Stimulated activated CD8-positive, alpha-beta memory T cell treated with anti-CD3 and anti-CD28 coated beads, Interleukin-4, amount 100 ng/mL, for 1 hour (primary cell): ENCODE data around the gene ARL6IP1.

Experiments used
- DNase-seq, 2 donors: peaks; one replicate each; pipeline ENCODE4 v3.0.0-alpha.2; 2020; ENCODE audit warnings: low read depth in 2 of 2, low spot score in 1 of 2

Gene ARL6IP1

DNA sequence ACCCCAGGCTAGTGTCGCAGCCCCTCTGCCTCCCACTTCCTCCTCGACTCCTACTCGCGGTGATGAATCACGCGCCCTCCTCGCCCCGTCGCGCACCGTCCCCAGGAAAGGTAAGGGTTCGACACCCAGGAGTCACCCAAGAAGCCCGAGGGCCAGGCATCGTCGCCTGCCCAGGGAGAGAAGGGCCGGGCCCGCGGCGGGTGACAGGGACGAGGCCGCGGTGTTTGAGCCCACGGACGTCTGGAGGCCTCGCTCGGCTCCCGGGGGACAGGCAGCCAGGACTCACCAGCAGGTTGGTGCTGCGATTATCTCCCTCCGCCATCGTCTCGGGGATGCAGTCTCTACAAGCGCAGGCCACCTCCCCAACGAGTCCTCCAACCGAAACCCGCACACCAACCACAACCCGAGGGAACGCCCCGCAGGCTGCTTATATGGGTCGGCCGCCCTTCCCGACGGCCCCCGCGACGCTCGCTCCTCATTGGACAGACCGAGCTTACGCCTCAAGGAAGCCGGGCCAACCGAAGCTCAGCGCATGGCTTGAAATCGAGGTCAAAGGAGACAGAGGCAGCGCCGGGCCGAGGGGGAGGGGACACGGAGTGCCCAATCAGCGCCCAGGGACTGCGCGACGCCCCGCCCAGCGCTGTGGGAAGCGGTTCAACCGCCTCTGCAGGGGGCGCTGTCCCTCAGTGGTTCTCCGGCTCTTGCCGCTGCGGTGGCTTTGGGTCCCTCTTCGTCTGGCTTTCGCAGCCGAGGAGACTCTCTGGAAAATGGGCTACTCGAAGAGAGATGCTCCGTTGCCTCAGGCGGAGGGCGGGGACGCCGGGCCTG lies at the start of gene ARL6IP1:
ARL6IP1 (minus strand) TSS at position 405 of the 828 bp plus-strand sequence; CDS start at position 322, 83 bp downstream.
- DNase-seq = peak; percentile 95 to 97

DNA sequence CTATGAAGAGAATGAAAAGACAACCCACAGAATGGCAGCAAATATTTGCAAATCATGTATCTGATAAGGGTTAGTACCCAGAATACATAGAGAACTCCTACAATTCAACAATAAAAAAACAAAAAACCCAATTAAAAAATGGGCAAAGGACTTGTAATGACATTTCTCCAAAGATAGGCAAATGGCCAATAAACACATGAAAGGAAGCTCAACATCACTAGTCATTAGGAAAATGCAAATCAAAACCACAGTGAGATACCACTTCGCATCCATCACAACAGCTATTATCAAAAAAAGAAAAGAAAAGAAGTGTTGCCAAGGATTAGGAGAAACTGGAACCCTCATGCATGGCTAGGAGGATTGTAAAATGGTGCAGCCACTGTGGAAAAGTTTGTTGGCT lies 45.1 kb upstream of the ARL6IP1 start:
- DNase-seq = no peak

DNA sequence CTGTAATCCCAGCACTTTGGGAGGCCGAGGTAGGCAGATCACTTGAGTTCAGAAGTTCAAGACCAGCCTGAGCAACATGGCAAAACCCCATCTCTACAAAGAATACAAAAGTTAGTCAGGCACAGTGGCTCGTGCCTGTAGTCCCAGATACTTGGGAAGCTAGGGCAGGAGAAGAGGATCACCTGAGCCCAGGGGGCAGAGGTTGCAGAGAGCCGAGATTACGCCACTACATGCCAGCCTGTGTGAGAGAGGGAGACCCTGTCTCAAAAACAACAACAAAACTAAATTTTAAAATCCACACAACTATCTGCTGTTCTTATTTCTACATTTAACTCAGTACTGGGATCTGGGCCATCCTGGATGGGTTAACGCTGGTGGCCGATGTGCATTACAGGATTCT lies 41.2 kb upstream of the ARL6IP1 start:
- DNase-seq = no peak

DNA sequence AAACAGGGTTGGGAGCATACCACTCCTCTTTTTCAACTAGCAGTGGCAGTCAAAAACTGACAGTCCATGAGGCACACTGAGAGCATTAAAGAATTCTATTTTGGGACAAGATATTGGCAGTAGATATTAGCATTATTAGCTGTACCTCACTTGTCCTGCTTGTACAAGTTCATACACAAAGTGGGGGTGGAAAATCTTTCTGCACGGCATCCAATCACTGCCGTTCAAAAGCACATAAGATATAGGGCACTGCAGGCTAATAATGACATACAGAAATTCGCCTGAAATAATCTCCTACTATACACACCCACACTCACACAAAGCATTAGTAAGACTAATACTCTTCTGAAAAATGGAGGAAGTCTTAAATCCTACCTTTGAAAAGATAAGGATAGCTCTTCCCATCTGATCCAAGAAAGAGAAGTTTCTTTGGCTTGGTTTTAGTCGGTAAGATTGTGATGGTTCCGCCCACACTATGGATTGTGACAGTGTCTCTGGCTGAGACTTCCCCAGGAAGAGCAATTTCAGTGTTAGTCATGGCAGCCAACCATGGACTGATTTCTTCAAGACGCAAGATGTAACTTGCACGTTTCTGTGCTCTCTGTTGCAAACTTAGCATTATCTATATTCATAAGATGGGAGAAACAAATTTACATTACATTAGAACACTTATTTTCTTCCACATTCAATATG lies 40.6 kb upstream of the ARL6IP1 start:
- no peak for DNase-seq

DNA sequence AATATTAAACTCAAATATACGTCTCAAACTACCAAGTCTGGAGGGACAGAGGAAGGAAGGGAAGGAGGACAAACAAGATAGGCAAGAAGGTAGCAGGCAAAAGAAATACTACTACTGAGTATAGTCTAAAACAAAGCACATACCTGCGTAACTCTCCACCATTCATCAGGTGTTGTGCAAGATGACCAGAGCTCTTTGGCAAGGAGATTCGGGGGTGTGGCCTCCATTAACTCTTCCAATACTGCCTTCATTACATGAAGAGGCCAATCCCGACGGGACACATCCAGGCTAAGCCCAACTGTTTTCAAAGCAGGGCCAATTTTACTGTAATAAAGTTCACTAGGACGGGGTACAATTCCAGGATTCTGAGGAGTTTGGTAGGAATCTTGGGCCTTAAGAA lies 38.2 kb upstream of the ARL6IP1 start:
- DNase-seq = no peak

DNA sequence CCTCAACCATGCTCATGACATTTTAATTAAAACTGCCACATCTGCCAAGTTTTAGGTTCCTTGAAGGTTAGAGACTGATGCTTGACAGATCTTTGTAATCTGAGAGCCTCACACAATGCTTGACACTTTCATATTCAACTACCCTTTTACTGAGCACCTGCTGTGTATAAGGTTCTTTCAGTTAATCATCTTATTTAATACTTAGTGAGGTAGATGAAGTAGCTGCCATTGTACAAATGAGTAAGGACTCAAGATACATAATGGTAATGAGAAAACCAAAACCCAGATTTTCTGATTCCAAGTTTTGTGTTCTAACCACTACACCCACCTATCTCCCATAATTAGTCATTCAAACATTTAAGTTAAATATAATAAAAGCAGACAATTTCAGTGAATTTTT lies 35.4 kb upstream of the ARL6IP1 start:
- no peak for DNase-seq

DNA sequence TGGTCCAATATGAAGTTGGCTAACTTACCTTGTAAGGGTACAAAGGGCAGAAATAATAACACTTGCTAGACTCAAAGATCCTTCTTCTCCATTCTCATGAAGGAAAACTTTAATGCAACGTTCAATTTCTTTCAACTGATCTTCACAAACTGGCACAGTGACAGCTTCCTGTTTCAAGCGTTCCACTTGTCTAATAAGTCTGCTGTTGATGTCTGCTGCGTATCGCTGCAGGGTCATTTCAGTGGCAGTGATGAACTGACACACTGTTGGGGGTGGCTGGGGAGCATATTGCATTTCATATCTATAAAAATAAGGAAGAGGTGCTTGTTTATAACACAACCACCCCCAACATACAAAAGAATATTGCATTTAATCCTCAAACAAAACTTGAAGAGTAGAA lies 33.5 kb upstream of the ARL6IP1 start:
- DNase-seq = no peak

DNA sequence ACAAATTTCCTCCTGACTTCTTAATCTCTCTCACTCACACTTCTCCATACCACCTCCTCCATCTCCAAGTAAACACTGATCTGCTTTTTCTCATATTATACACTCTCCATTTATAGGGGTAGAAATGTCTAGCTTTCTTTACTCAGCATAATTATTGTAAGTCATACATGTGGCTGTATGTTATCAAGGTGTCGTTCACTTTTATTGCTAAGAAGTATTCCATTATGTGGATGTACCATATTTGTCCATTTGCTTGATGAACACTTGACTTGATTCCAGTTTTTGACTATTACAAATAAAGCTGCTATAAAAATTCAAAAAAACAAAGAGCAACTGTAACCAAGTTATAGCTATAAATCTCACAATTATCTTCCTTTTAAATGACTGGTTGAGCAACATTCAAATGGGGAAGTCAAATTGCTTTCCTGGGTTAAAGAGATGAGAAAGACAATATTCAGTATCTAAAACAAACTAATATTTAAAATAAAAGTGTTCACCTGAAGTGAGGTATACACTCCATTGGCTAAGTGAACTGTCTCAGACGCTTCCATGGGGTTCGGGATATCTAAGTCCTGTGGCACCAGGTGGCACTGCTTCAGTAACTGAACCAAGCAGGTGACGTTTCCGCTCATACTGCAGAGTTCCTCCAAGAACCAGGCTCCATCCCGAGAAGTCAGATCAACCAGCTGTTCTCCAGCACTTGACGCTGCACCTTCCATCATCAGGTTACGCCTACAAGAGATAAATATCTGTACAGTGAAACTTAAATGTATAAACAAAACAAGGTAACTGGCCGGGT lies 32.6 kb upstream of the ARL6IP1 start:
- DNase-seq = no peak

DNA sequence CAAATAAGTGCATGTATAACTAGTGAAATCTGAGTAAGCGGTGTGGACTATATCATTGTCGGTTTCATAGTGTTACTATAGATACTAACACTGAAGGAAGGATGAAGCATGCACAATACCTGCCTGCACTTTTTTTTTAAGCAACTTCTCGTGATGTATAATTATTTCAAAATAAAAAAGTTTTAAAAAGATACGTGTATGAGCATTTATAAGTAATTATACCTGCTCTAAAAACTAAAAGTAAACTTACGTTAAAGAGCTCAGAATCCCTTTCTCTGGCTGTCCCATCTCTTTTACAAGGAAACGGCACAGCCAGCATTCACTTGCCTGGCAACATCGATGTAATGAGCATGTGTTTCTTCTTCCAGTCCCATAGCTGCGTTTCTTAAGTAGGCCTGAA lies 31.3 kb upstream of the ARL6IP1 start:
- no peak for DNase-seq

DNA sequence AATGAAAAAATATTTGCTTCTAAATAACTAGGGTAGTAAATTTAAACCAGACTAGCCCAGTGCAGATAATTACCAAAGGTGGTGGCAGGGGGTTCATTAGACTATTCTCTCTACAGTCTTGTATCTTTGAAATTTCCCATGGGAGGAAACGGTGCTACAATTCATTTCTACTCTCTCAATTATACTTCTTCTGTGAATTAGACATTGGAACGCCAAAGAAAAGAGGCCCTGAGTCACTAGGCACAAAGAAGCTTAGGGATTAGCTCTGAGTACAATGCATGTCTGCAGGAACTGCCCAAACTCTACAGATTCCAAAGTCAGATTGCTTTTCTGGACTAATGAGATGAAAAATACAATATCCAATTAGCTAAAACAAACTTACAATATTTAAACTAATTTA lies 30.7 kb upstream of the ARL6IP1 start:
- DNase-seq = no peak

DNA sequence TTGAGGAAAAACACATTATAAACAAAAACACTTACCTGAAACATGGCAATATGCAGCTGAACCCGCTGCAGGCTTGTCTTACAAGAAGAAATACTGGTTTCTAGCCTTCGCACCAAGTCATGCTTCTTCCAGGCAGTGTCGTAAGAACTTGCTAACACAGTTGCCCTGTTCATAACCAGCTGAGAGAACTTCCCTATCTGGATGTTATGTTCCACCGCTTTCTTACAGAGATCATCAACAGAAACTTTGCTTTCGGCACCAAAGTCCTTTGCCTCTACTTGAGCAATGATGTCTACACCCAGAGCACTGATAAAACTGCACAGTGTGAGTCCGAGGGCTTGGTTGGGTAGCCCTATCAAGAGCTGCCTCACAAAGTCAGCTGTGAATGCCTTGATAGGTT lies 27.9 kb upstream of the ARL6IP1 start:
- no peak for DNase-seq

DNA sequence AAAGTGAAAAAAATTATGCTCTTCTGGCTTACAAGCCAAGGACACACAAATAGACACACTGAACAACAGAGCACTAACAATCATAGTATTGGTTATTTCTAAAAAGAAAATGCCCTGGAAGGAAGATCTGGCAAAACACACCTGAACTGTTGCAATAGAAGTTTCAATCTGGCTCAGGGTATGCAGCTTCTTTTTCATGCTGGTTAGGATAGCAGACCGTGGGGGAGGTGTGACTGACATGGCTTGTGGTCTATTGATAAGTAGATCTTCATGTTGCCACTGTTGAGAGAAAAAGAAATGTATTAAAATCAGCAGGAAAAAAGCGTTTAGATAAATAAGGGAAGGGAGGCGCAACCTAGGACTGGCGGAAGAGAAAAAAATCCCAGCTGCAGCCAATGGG lies 26.5 kb upstream of the ARL6IP1 start:
- no peak for DNase-seq

DNA sequence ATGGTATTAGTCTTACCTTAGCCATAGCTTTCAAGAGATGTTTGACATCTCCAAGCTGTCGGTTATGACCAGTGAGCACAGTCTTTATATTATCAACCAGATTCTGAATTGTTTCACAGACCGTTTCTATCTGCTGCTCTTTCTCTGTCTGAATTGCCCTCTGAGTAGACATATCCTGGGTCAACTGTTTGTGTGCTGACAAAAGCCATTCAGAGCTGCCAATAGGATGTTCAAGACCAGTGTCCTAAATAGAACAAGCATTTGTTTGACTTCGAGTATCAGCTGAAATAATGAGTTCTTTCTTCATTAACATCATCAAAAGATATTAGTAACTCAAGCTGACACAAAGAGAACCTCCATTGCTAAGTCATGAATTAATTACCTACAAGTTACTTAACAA lies 14.9 kb upstream of the ARL6IP1 start:
- no peak for DNase-seq

DNA sequence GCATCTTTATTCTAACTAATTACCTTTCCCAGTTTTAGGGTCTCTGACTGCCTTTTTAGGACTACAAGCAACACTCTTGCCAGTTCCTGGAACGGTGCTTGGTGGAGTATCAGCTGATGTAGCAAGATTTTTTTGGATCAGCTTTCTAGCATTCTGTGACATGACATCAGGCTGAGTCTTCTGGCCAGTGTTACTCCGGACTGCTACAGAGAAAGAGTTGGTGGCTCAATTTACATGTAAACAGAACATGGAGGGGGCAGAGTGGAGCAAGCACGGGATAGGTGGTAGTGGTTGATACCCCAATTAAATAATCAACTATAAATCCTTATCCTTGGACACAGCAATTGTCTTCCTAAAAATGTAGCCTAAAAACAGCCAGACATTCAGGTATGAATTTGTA lies 10.6 kb upstream of the ARL6IP1 start:
- no peak for DNase-seq

DNA sequence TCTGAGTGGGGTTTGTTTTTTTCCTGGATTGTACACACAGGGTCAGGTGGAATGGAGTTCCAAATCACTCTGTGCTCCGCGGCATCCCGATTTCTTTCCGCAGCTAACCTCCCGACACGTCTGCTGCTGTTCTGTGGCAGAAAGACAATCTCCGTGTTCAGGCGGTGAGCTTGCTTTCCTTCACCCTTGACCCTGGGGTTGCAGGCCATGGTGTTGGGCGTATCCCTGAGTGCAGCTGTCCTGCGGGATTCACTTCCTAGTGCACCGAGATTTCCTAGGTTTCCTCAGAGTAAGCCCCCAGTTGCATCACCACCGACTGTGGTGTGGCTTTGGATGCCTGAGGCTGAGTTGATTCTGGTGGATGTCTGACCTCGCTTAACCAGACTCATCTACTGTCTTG lies 7.8 kb upstream of the ARL6IP1 start:
- no peak for DNase-seq

DNA sequence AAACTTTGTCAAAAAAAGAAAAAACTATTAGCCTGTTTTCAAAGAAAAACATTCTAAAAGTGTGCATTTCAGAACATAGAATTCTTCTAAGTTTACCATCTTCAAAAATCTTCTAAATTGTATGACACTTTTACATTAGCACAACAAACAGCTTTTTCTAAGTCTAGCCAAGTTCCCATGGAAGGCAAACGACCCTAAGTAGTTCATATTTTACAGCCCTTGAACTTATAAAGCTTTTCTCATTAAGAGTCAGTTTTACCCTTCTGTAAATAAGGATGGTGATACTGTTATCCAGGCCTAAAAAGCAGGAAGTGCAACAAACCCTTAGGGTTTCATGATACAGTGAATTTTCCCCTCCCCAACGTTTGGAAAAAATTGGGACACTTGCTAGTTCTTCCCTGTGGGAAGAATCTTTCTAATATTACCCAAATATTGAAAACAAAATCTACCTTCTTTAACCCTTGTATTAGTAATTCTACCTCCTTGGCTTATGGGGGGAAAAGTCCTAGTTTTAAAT lies 4.0 kb upstream of the ARL6IP1 start:
- DNase-seq = no peak

DNA sequence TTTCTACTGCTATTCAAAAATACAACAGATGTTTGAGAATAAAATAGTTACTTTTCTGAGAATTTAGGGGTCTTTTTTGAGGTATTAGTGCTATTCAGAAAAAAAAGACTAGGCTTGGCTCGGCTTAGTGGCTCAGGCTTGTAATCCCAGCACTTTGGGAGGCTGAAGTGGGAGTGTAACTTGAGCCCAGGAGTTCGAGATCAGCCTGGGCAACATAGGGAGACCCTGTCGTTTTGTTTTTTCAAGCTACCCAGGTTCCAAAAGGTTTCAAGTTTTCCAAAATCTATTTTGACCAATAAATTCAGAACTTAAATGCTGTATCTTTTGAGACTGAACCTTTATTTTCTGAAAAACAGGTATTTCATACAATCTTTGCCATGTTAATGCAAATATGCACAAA lies 3.2 kb upstream of the ARL6IP1 start:
- no peak for DNase-seq

DNA sequence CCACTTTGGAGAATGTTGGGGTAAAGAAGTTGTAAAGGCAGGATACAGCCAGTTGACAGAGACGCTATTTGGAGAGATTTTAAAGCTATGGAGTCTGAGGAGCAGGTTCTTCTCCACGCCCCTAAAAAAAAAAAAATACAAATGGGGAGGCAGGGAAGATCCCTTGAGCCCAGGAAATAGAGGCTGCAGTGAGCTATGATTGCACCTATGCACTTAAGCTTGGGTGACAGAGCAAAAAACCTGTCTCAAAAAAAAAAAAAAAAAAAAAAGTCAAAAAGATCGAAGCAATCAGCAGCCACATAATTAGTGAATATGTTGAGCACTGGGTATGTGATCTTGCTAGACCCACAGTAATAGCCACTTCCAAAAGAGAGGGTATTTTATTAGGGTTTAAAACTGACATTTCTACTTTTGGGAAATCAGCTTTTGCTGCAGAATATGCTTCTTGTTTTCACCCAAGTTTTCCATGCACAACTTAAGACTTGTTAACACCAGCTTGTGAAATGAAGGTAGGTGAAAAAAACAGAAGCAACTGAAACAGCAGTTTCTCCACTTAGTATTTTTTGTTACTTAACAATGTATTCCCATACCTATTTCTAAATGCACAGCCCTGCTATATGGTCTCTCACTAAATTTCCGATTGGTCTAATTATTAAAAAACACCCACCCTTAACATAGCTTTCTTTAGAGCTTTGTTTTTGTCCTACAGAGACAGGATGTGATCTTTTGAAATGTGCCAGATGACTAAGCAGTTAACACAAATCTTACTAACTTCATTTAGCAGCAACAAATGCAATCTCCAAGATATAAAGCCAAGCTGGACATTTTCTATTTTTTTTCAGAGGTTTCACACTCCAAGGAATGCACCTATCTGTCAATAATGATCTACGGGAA lies 2.5 kb upstream of the ARL6IP1 start:
- DNase-seq = no peak

DNA sequence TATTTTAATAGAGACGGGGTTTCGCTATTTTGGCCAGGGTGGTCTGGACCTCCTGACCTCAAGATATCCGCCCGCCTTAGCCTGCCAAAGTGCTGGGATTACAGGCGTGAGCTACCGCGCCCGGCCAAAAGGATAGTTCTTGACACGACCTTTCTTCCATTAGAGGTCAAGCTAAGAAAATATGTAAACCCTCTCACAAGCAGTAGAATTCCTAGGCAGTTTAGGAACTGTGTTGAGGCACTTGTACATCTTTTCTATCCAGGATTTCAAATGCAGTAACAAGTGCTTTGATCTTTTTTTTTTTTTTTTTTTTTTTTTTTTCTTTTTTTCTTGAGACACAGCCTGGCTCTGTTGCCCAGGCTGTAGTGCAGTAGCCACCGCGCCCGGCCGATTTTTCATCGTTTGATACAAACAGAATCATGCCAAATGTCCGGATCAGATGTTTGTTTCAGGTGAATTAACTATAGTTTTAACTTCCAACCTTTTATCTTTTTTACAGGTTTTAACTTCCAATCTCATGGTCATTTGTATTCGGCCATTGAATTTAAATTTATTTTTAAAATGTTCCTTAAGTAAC lies 1.5 kb upstream of the ARL6IP1 start:
- no peak for DNase-seq

DNA sequence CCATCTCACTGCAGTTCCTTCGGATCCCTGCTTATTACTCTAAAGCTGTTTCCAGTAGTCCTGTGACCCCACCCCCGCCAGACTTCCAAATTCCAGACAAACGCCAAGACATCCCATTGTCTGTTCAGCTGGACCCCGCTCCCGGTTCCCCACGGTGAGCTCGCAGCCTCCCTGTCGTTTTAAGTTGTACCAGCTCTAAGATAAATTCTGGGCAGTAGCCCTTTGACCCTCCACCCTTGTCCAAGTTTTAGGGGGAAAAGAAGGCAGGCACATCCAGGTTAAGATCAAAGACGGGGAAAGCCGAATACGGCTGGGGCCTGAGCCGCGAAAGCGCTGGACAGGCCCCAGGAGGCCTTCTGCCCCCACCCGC lies 589 bp downstream of the ARL6IP1 start:
- no peak for DNase-seq
